HG02852 (cell line): Measurements from ENCODE around the gene SHANK3.

Experiments used
- ATAC-seq: cut with Tn5 transposase; IDR thresholded peaks from one replicate; pipeline ENCODE4 v1.9.1; 2021; ENCODE audit warnings: mild to moderate bottlenecking, moderate library complexity; ENCODE audit not compliant: unreplicated experiment

SHANK3 gene

GRCh38 chr22:50698546-50698945, 25.9 kb downstream of the SHANK3 start:
- no peak for ATAC-seq

GRCh38 chr22:50699001-50699755, 26.6 kb downstream of the SHANK3 start:
- ATAC-seq: no peak

- ATAC-seq: no peak
Observed at GRCh38 chr22:50699756-50700386, 27.2 kb downstream of the SHANK3 start.

GRCh38 chr22:50700387-50701075, 27.9 kb downstream of the SHANK3 start:
- ATAC-seq: no peak

- ATAC-seq: no peak
Observed at GRCh38 chr22:50701076-50701419, 28.4 kb downstream of the SHANK3 start.

GRCh38 chr22:50701428-50702154, 29.0 kb downstream of the SHANK3 start:
- ATAC-seq: no peak

GRCh38 chr22:50702261-50702671, 29.6 kb downstream of the SHANK3 start:
- no peak for ATAC-seq

- no peak for ATAC-seq
Observed at GRCh38 chr22:50702821-50703725, 30.4 kb downstream of the SHANK3 start.

GRCh38 chr22:50703726-50704509, 31.3 kb downstream of the SHANK3 start:
- ATAC-seq: no peak

- ATAC-seq: no peak
Observed at GRCh38 chr22:50704510-50705218, 32.0 kb downstream of the SHANK3 start.

GRCh38 chr22:50705219-50705691, 32.6 kb downstream of the SHANK3 start:
- no peak for ATAC-seq

- ATAC-seq: no peak
Observed at GRCh38 chr22:50705851-50706351, 33.3 kb downstream of the SHANK3 start.

GRCh38 chr22:50706481-50707125, 34.0 kb downstream of the SHANK3 start:
- ATAC-seq: no peak

GRCh38 chr22:50708474-50708873, 35.9 kb downstream of the SHANK3 start:
- ATAC-seq: no peak

GRCh38 chr22:50708996-50709395, 36.4 kb downstream of the SHANK3 start:
- no peak for ATAC-seq

- ATAC-seq: no peak
Observed at GRCh38 chr22:50710221-50710620, 37.6 kb downstream of the SHANK3 start.

GRCh38 chr22:50710886-50711285, 38.3 kb downstream of the SHANK3 start:
- ATAC-seq: no peak
